ENCODE measurements around the gene PTPRD. TPM values are rescaled to one million over a fixed set of nuclear protein-coding genes. Genes with fewer than 3 reads are reported as not detected.

Gene PTPRD
- total RNA-seq, 1 donor from 2014 or later: 5.7 TPM

GRCh38 chr9:10071579-10071978 lies 541.2 kb downstream of the PTPRD start:
- H3K9me3 Mint-ChIP-seq (ENCODE audit: low read depth): no peaks in the 10 kb centered on the region
- no peak overlapping the region for H3K27ac Mint-ChIP-seq (ENCODE audit: unreplicated experiment)
- no peaks in the 10 kb centered on the region for H3K4me1 Mint-ChIP-seq (ENCODE audit: low read depth)
- H3K4me3 Mint-ChIP-seq (ENCODE audit: unreplicated experiment): no peak overlapping the region
- TF ChIP-seq CTCF (IDR thresholded peaks at IDR 0.05): no peak
- no peaks in the 10 kb centered on the region for H3K36me3 Mint-ChIP-seq (ENCODE audit: low read depth)
- no peak for DNase-seq (ENCODE audit: low spot score)
- peaks cover 8% of the 10 kb centered on the region for H3K27me3 Mint-ChIP-seq (ENCODE audit: low read depth)

GRCh38 chr9:10062629-10063395 lies 550.0 kb downstream of the PTPRD start:
- no peak for DNase-seq (ENCODE audit: low spot score)
- Mint-ChIP-seq H3K36me3 (ENCODE audit: low read depth) (no peaks in the 10 kb centered on the region), H3K4me3 (ENCODE audit: unreplicated experiment) (no peak overlapping the region), H3K27ac (ENCODE audit: unreplicated experiment) (no peak overlapping the region), H3K9me3 (ENCODE audit: low read depth) (no peaks in the 10 kb centered on the region), H3K4me1 (ENCODE audit: low read depth) (no peaks in the 10 kb centered on the region), H3K27me3 (ENCODE audit: low read depth) (peaks cover 5% of the 10 kb centered on the region)
- no peak for TF ChIP-seq CTCF (IDR thresholded peaks at IDR 0.05)

GRCh38 chr9:10059044-10059443 lies 553.8 kb downstream of the PTPRD start:
- H3K27ac Mint-ChIP-seq (ENCODE audit: unreplicated experiment): no peak overlapping the region
- H3K9me3 Mint-ChIP-seq (ENCODE audit: low read depth): no peaks in the 10 kb centered on the region
- no peak for DNase-seq (ENCODE audit: low spot score)
- no peak overlapping the region for H3K4me3 Mint-ChIP-seq (ENCODE audit: unreplicated experiment)
- H3K27me3 Mint-ChIP-seq (ENCODE audit: low read depth): peaks cover 2% of the 10 kb centered on the region
- H3K36me3 Mint-ChIP-seq (ENCODE audit: low read depth): no peaks in the 10 kb centered on the region
- no peak for TF ChIP-seq CTCF (IDR thresholded peaks at IDR 0.05)
- no peaks in the 10 kb centered on the region for H3K4me1 Mint-ChIP-seq (ENCODE audit: low read depth)

GRCh38 chr9:10055886-10056395 lies 556.9 kb downstream of the PTPRD start:
- Mint-ChIP-seq H3K9me3 (ENCODE audit: low read depth) (no peaks in the 10 kb centered on the region), H3K27ac (ENCODE audit: unreplicated experiment) (no peak overlapping the region), H3K36me3 (ENCODE audit: low read depth) (no peaks in the 10 kb centered on the region), H3K4me3 (ENCODE audit: unreplicated experiment) (no peak overlapping the region), H3K4me1 (ENCODE audit: low read depth) (no peaks in the 10 kb centered on the region), H3K27me3 (ENCODE audit: low read depth) (peaks cover 4% of the 10 kb centered on the region)
- no peak for TF ChIP-seq CTCF (IDR thresholded peaks at IDR 0.05)
- DNase-seq (ENCODE audit: low spot score): no peak

GRCh38 chr9:10054456-10054855 lies 558.3 kb downstream of the PTPRD start:
- no peak for DNase-seq (ENCODE audit: low spot score)
- Mint-ChIP-seq H3K27me3 (ENCODE audit: low read depth) (peaks cover 4% of the 10 kb centered on the region), H3K36me3 (ENCODE audit: low read depth) (no peaks in the 10 kb centered on the region), H3K4me1 (ENCODE audit: low read depth) (no peaks in the 10 kb centered on the region), H3K27ac (ENCODE audit: unreplicated experiment) (no peak overlapping the region), H3K9me3 (ENCODE audit: low read depth) (no peaks in the 10 kb centered on the region), H3K4me3 (ENCODE audit: unreplicated experiment) (no peak overlapping the region)
- TF ChIP-seq CTCF (IDR thresholded peaks at IDR 0.05): no peak

All from chondrocyte (in vitro differentiated cells).